Pancreas (tissue), 10 donors: ENCODE results near the gene SUB1. TPM values are rescaled to one million over a fixed set of nuclear protein-coding genes. Genes with fewer than 3 reads are reported as not detected.

Source experiments
- ATAC-seq, 4 donors: fragments of 200-7000 bp; cut with Tn5 transposase; one replicate each; pipeline versions ENCODE4 v1.8.0 to v1.9.1; 2020; ENCODE audit warnings: mild to moderate bottlenecking in 4 of 4, moderate library complexity in 4 of 4
- DNase-seq, 6 donors: peaks; one replicate each; pipeline ENCODE4 v3.0.0-alpha.2; 2020
- FAIRE-seq: peaks from 2 replicates; lab custom pipeline; 2012; peaks lifted over from hg19 to GRCh38; lab: Jason Lieb, UNC
- H3K27ac ChIP-seq, 4 donors: fragments of 200-600 bp; sonication (generic); 1 replicate in 3 of 4; 2 replicates in 1 of 4; pipeline versions ENCODE4 v1.5.0 to v1.8.0; 2020
- H3K27me3 ChIP-seq, 4 donors: fragments of 200-600 bp; one replicate each; pipeline ENCODE4 v1.8.0; 2021
- H3K36me3 ChIP-seq, 3 donors: fragments of 200-600 bp; sonication (generic) in 1 of 3; one replicate each; pipeline versions ENCODE4 v1.5.0 to v1.8.0; 2020 to 2021
- H3K4me1 ChIP-seq, 3 donors: fragments of 200-600 bp; one replicate each; pipeline ENCODE4 v1.8.0; 2021
- H3K4me3 ChIP-seq, 4 donors: fragments of 200-600 bp; sonication (generic) in 2 of 4; one replicate each; pipeline versions ENCODE4 v1.5.0 to v1.8.0; 2020 to 2021
- H3K9me3 ChIP-seq, 4 donors: fragments of 200-600 bp; one replicate each; pipeline ENCODE4 v1.8.0; 2021
- WGBS, 2 donors: extraction: QIAGEN DNeasy Blood & Tissue Kit; methylation state at CpG; one replicate each; pipeline ENCODE4 v1.1.7; 2013; 5-methylcytosine and 5-hydroxymethylcytosine counted together
- intact Hi-C, 3 donors: fragments of 100-400 bp; cut with DNase I; formaldehyde crosslinking; loops; one replicate each; pipeline versions ENCODE4 v1.11.1 to v1.14.2; 2022
- polyA plus RNA-seq, 2 donors: library from polyadenylated mRNA; stranded (reverse); fragments of 200-250 nt; gene quantifications; one replicate each; pipeline ENCODE4 v1.2.3, GENCODE V29; 2013
- total RNA-seq, 6 donors: library from RNA; stranded (reverse); fragmentation: NEBNext Ultra II Directional in 4 of 6; extraction: Animal tissue kit (Norgen Biotek cat#: 25700) in 4 of 6; gene quantifications; one replicate each; pipeline versions ENCODE4 v1.2.1 to v1.2.4, GENCODE V29; 2021 to 2023
- TF ChIP-seq, protein P1 (sequence below), 4 donors: fragments of 200-600 bp; sonication (generic) in 3 of 4; IDR thresholded peaks; one replicate each; pipeline versions ENCODE4 v1.5.0 to v1.8.0; 2021; ENCODE audit warnings: antibody characterized with exemption in 4 of 4
- donor health status: healthy with polysubstance abuse.
- donor health status: DM: no; HTN: no; CAD: no; lungs with moderate emphysema.
- donor health status: DM: no; HTN: no; CAD: no.
- donor health status: control.
- donor health status: control.
- donor health status: Bipolar disorder and iron deficiency.
- donor health status: DM: yes; HTN: yes; CAD: no.
- donor health status: DM: no; HTN: no; CAD: no.
- donor health status: DM: no; HTN: no; CAD: no.
- donor health status: DM: yes; HTN: yes; CAD: no.

The SUB1 gene
- total and polyA plus RNA-seq, 8 donors = 42.5 to 91.7 (median 62.2) TPM

DNA sequence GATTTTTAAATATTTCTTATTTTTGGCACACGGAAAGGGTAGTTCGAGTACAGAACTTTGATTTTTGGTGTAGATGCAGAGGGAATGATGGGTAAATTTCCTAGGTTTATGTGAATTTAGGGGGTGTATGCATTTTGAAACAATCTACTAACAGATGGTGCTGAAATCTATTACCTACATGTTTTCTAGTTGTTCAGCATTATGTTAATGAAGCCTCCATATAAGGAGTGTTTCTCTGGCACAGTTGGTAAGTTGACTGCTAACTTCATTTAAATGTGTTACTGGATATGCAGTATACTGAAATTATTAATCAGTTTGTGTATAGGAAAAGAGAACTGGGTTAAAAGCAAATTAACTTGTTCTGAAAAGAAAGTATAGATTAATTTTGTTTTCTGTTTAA lies 17.5 kb downstream of the SUB1 start:
- 92 to 94% methylated on average over 2 of the region's 2 CpGs for WGBS, 2 donors
- TF ChIP-seq, protein P1, sequence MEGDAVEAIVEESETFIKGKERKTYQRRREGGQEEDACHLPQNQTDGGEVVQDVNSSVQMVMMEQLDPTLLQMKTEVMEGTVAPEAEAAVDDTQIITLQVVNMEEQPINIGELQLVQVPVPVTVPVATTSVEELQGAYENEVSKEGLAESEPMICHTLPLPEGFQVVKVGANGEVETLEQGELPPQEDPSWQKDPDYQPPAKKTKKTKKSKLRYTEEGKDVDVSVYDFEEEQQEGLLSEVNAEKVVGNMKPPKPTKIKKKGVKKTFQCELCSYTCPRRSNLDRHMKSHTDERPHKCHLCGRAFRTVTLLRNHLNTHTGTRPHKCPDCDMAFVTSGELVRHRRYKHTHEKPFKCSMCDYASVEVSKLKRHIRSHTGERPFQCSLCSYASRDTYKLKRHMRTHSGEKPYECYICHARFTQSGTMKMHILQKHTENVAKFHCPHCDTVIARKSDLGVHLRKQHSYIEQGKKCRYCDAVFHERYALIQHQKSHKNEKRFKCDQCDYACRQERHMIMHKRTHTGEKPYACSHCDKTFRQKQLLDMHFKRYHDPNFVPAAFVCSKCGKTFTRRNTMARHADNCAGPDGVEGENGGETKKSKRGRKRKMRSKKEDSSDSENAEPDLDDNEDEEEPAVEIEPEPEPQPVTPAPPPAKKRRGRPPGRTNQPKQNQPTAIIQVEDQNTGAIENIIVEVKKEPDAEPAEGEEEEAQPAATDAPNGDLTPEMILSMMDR (IDR thresholded peaks at IDR 0.05) = no peak
- Histone ChIP-seq H3K4me3 (no peak overlapping the region), H3K36me3 (peaks cover 0 to 16% (median 5%) of the 10 kb centered on the region in 3 donors), H3K9me3 (no peaks in the 10 kb centered on the region), H3K27me3 (no peaks in the 10 kb centered on the region), H3K4me1 (no peaks in the 10 kb centered on the region), H3K27ac (no peak overlapping the region)
- no peak for FAIRE-seq
- intact Hi-C loops = no loop called here
- DNase-seq = no peak
- no peak for ATAC-seq

DNA sequence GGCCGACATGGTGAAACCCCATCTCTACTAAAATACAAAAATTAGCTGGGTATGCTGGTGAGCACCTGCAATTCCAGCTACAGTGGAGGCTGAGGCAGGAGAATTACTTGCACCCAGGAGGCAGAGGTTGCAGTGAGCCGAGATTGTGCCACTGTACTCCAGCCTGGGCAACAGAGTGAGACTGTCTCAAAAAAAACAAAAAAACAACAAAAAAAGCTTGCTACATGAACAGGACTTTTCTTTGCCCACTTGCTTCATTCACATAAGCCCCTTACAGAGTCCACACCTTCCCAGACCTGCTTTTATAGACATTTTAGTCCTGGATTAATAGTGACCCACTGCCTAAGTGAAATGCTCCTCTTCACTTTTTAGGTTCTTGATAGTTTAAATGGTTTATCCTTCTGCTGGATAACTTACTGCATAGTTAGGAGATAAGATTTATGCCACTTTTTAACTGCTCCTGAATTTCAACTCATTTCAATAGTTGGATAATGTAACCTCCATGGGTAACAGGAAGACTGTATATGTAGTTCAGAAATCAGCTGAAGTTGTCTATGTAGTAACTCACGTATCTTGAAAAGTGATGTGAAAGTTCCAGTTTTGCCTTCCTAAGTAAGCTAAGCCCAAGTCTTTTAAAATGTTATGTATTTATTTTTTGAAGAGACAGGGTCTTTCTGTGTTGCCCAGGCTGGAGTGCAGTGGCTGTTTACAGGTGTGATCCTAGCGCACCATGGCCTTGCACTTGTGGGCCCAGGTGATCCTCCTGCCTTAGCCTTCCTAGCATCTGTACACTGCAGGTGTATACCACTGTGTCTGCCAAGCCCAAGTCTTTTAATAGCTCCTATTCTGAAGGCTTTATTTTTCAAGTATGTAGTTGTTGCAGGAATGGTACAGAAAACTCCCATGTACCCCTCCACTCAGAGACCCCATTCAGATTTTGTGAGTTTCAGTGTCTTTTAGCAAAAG lies 19.7 kb downstream of the SUB1 start:
- DNase-seq = no peak
- H3K36me3 ChIP-seq = peaks cover 0 to 4% (median under 1%) of the 10 kb centered on the region in 3 donors
- TF ChIP-seq, protein P1 (IDR thresholded peaks at IDR 0.05) = no peak
- H3K9me3 ChIP-seq = no peaks in the 10 kb centered on the region
- 87 to 97% methylated on average over 4 of the region's 4 CpGs for WGBS, 2 donors
- no peaks in the 10 kb centered on the region for H3K4me1 ChIP-seq
- H3K4me3 ChIP-seq = no peak overlapping the region
- FAIRE-seq = no peak
- no peak overlapping the region for H3K27ac ChIP-seq
- intact Hi-C loops = no loop called here
- no peak for ATAC-seq
- no peaks in the 10 kb centered on the region for H3K27me3 ChIP-seq

DNA sequence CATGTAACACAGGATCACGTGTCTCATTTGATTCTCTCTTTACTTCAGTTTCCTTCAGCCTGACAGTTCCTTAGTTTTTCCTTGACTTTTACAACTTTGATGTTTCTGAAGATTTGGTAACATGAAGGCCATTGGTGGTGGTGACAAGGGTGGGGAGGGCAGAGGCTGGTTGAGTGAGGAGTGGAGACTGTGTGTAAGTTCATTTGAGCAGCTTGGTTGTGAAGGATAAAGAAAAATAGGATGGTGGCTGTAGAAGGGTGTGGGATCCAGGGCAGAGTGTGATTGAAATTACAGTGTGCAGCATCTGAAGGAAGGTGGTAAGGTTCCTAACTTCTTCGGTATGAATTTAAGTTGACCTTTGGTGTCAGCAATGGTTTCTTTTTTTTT lies 20.4 kb downstream of the SUB1 start:
- Histone ChIP-seq H3K27ac (no peak overlapping the region), H3K27me3 (no peaks in the 10 kb centered on the region), H3K9me3 (no peaks in the 10 kb centered on the region), H3K4me1 (no peaks in the 10 kb centered on the region), H3K4me3 (no peak overlapping the region), H3K36me3 (no peaks in the 10 kb centered on the region)
- no peak for DNase-seq
- intact Hi-C loops = no loop called here
- WGBS, 2 donors = 95 to 96% methylated on average over 2 of the region's 2 CpGs
- no peak for ATAC-seq
- TF ChIP-seq, protein P1 (IDR thresholded peaks at IDR 0.05) = no peak
- no peak for FAIRE-seq

DNA sequence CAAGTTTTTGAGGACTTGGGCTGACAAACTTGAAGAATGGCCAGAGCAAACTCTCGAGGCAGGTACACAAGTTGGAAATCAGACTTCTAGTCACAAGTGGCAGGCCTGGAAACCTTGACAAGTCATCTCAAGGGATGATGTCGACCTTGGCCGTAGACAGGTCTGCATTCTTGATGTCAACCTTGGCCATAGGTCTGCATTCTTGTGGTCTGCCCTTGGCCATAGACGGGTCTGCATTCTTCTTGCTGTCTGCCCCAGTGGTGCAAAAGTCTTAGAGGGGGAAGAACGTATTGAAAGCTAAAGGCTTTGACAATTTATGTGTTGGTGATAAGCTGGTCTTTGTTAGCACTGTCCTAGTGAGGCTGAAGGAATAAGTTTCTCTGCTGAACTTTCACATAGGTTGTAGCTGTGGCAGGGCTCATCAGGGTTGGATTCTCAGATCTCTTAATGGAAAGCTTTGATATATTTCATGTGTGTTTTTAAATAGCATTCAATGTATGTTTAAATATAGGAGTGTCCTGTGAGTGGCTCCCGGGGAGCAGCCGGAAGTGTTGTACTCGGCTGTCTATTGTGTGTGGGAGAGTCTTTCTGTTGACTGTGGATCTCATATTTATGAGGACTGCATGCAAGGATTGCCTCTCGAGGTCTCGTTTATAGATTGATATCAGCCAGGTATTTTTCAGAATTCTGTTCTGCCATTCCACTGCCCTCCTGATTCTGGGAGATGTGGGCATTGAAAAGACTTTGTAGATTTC lies 27.0 kb downstream of the SUB1 start:
- Histone ChIP-seq H3K4me3 (no peak overlapping the region), H3K27ac (no peak overlapping the region), H3K36me3 (no peaks in the 10 kb centered on the region), H3K4me1 (peaks cover 0 to 4% (median 0%) of the 10 kb centered on the region in 3 donors), H3K9me3 (no peaks in the 10 kb centered on the region), H3K27me3 (no peaks in the 10 kb centered on the region)
- ATAC-seq (peak in 1 of 4 donors; percentile 19), DNase-seq (no peak), FAIRE-seq (no peak)
- TF ChIP-seq, protein P1 (IDR thresholded peaks at IDR 0.05) = no peak
- intact Hi-C loops = loop anchor here in 2 of 3 donors (10.0 kb wide), 2 partner anchors 118 to 128 kb away; no protein-coding TSS in a partner anchor
- WGBS, 2 donors = 52 to 56% methylated on average over 10 of the region's 10 CpGs
